DND-41 (cell line): Measurements from ENCODE around the gene KHK.

Experiments used
- ATAC-seq: fragments of 200-7000 bp; cut with Tn5 transposase; 3 replicates; pipeline ENCODE4 v1.9.1; 2021; ENCODE audit warnings: low read depth; ENCODE audit not compliant: insufficient read depth
- DNase-seq: peaks from one replicate; pipeline ENCODE4 v3.0.0-alpha.2; 2020
- H2AFZ ChIP-seq: 2 replicates; pipeline ENCODE4 v1.6.0; 2012; ENCODE audit warnings: low read depth, low read length
- H3K27ac ChIP-seq: 2 replicates; pipeline ENCODE4 v1.5.1; 2012; ENCODE audit warnings: low read length, inconsistent platforms
- H3K27me3 ChIP-seq: fragments of 200-600 bp; sonication (generic); 2 replicates; pipeline ENCODE4 v1.6.0; 2012; ENCODE audit warnings: low read length, mild to moderate bottlenecking, inconsistent platforms; ENCODE audit not compliant: insufficient read depth, poor library complexity
- H3K36me3 ChIP-seq: 2 replicates; pipeline ENCODE4 v1.5.1; 2012; ENCODE audit warnings: low read length, inconsistent platforms; ENCODE audit not compliant: insufficient read depth
- H3K4me1 ChIP-seq: 2 replicates; pipeline ENCODE4 v1.5.1; 2012; ENCODE audit warnings: mild to moderate bottlenecking, low read length; ENCODE audit not compliant: insufficient read depth
- H3K4me2 ChIP-seq: 2 replicates; pipeline ENCODE4 v1.6.0; 2012; ENCODE audit warnings: mild to moderate bottlenecking, moderate library complexity, low read length, inconsistent platforms; ENCODE audit not compliant: insufficient read depth
- H3K4me3 ChIP-seq, 2 experiments: fragments of 200-600 bp in 1 of 2; shearing (Covaris generic) in 1 of 2; 2 replicates each; pipeline ENCODE4 v1.5.1; 2012 to 2016; ENCODE audit warnings: inconsistent platforms in 2 of 2, low read length in 2 of 2, mild to moderate bottlenecking in 2 of 2, low read depth in 1 of 2, moderate library complexity in 1 of 2
- H3K79me2 ChIP-seq: 2 replicates; pipeline ENCODE4 v1.6.0; 2012; ENCODE audit warnings: low read length, inconsistent platforms; ENCODE audit not compliant: insufficient read depth
- H3K9ac ChIP-seq: 2 replicates; pipeline ENCODE4 v1.6.0; 2012; ENCODE audit warnings: low read depth, mild to moderate bottlenecking, inconsistent platforms, low read length, moderate library complexity
- H3K9me3 ChIP-seq: 2 replicates; pipeline ENCODE4 v1.5.1; 2012; ENCODE audit warnings: low read length, moderate library complexity, mild to moderate bottlenecking, inconsistent platforms; ENCODE audit not compliant: insufficient read depth, severe bottlenecking
- H4K20me1 ChIP-seq: 2 replicates; pipeline ENCODE4 v1.6.0; 2012; ENCODE audit warnings: low read length; ENCODE audit not compliant: insufficient read depth
- EZH2 ChIP-seq: IDR thresholded peaks from 3 replicates; pipeline ENCODE4 v1.6.1; 2012; ENCODE audit warnings: borderline replicate concordance, low read depth, mild to moderate bottlenecking, moderate library complexity, low read length, inconsistent platforms; ENCODE audit not compliant: severe bottlenecking
- TF ChIP-seq, protein P1 (sequence below): IDR thresholded peaks from 2 replicates; pipeline ENCODE4 v1.5.1; 2012; ENCODE audit warnings: borderline replicate concordance, low read length, moderate library complexity, mild to moderate bottlenecking; ENCODE audit not compliant: poor library complexity, severe bottlenecking; ENCODE audit errors: extremely low read depth

The KHK gene

DNA sequence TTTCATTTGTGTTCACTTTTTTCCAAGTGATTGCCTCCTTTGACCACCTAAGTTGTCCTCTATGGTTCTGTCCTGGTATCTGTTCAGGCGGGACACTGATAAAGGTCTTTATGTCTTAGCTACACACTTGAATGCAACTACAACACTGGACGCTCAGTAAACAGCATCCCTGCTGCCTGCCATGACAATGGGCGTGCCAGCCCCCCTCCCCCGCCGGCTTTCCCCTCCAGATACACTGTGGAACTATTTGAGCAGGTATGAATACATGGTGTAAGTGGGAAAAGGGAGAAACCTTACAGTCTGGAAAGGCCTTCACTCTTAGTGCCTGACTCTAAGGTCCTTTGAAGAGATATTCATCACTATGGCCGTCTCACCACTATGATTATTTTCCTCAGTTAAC, 29.4 kb upstream of the KHK start:
- H4K20me1 ChIP-seq: 0 out of 2 replicates have a peak, but pooled peaks cover 3% of the 10 kb centered on the region
- H3K27ac ChIP-seq: no peak overlapping the region
- TF ChIP-seq, protein P1, sequence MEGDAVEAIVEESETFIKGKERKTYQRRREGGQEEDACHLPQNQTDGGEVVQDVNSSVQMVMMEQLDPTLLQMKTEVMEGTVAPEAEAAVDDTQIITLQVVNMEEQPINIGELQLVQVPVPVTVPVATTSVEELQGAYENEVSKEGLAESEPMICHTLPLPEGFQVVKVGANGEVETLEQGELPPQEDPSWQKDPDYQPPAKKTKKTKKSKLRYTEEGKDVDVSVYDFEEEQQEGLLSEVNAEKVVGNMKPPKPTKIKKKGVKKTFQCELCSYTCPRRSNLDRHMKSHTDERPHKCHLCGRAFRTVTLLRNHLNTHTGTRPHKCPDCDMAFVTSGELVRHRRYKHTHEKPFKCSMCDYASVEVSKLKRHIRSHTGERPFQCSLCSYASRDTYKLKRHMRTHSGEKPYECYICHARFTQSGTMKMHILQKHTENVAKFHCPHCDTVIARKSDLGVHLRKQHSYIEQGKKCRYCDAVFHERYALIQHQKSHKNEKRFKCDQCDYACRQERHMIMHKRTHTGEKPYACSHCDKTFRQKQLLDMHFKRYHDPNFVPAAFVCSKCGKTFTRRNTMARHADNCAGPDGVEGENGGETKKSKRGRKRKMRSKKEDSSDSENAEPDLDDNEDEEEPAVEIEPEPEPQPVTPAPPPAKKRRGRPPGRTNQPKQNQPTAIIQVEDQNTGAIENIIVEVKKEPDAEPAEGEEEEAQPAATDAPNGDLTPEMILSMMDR: no peak
- no peak for TF ChIP-seq EZH2
- no peak overlapping the region for H2AFZ ChIP-seq
- DNase-seq (no peak), ATAC-seq (no peak)
- peaks cover 78% of the 10 kb centered on the region for H3K36me3 ChIP-seq
- H3K9ac ChIP-seq: no peak overlapping the region
- H3K4me3 ChIP-seq: no peak overlapping the region
- peaks cover 8% of the 10 kb centered on the region for H3K79me2 ChIP-seq
- H3K9me3 ChIP-seq: no peaks in the 10 kb centered on the region
- peaks cover 11% of the 10 kb centered on the region for H3K4me1 ChIP-seq
- H3K27me3 ChIP-seq: no peaks in the 10 kb centered on the region
- no peak overlapping the region for H3K4me2 ChIP-seq

DNA sequence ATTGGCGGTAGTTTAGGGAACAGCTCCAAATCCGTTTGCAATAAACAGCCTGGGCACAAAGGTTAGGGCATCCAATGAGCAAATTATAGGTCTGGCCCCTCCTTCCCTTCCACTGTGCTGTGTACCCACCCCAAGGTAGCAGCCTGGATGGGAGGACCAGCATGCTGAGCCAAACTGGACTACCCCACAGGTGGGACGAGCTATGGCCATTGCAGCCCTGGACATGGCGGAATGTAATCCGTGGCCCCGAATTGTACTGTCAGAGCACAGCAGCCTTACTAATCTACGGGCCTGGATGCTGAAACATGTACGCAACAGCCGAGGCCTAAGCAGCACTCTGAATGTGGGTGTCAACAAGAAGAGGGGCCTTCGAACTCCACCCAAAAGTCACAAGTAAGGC, 28.4 kb upstream of the KHK start:
- Histone ChIP-seq H3K27me3 (no peaks in the 10 kb centered on the region), H3K4me2 (no peak overlapping the region), H4K20me1 (0 out of 2 replicates have a peak, but pooled peaks cover 3% of the 10 kb centered on the region), H2AFZ (no peak overlapping the region), H3K4me3 (no peak overlapping the region), H3K27ac (no peak overlapping the region), H3K79me2 (no peaks in the 10 kb centered on the region), H3K9ac (no peak overlapping the region), H3K9me3 (no peaks in the 10 kb centered on the region), H3K4me1 (peaks cover under 1% of the 10 kb centered on the region; the same call in 1 of the 2 replicates), H3K36me3 (peaks cover 77% of the 10 kb centered on the region)
- TF ChIP-seq, protein P1: no peak
- no peak for TF ChIP-seq EZH2
- ATAC-seq: no peak
- DNase-seq: no peak

DNA sequence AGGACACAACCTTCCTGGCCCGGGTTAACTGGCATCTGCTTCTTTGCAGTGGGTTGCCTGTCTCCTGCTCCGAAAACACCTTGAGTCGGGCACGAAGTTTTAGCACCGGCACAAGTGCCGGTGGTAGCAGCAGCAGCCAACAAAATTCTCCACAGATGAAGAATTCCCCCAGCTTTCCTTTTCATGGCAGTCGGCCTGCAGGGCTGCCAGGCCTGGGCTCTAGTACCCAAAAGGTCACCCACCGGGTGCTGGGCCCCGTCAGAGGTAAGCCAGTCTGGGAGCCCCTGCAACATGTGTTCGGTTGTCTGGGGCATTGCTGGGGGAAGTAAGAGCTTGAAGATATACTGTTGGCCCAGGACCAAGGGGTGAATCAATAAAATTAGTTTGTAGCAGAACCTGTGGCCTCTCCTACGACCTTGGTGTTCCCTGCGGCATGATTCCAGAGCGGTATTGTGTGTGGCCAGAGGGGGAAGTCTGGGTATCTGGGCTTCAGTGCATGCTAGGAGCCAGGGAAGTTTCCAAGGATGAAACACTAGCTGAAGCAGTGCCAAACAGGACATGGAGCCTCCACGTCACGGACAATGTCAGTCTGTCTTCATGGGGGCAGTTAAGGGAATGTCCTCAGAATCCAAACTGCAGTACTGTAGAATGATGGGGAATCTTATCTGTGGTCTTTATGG, 27.3 kb upstream of the KHK start:
- Histone ChIP-seq H3K79me2 (no peaks in the 10 kb centered on the region), H3K4me1 (no peaks in the 10 kb centered on the region), H4K20me1 (0 out of 2 replicates have a peak, but pooled peaks cover 3% of the 10 kb centered on the region), H3K9me3 (no peaks in the 10 kb centered on the region), H3K4me3 (no peak overlapping the region), H3K36me3 (peaks cover 66% of the 10 kb centered on the region), H3K27ac (no peak overlapping the region), H3K27me3 (no peaks in the 10 kb centered on the region), H3K4me2 (no peak overlapping the region), H3K9ac (no peak overlapping the region), H2AFZ (no peak overlapping the region)
- ATAC-seq (no peak), DNase-seq (no peak)
- no peak for TF ChIP-seq EZH2
- TF ChIP-seq, protein P1: no peak
